ENCODE results near the gene EDAR. TPM values are rescaled to one million over a fixed set of nuclear protein-coding genes. Genes with fewer than 3 reads are reported as not detected.

The EDAR gene
- total RNA-seq, 8 experiments from 2014 or later = 0.05 to 1.00 (median 0.15) TPM

DNA sequence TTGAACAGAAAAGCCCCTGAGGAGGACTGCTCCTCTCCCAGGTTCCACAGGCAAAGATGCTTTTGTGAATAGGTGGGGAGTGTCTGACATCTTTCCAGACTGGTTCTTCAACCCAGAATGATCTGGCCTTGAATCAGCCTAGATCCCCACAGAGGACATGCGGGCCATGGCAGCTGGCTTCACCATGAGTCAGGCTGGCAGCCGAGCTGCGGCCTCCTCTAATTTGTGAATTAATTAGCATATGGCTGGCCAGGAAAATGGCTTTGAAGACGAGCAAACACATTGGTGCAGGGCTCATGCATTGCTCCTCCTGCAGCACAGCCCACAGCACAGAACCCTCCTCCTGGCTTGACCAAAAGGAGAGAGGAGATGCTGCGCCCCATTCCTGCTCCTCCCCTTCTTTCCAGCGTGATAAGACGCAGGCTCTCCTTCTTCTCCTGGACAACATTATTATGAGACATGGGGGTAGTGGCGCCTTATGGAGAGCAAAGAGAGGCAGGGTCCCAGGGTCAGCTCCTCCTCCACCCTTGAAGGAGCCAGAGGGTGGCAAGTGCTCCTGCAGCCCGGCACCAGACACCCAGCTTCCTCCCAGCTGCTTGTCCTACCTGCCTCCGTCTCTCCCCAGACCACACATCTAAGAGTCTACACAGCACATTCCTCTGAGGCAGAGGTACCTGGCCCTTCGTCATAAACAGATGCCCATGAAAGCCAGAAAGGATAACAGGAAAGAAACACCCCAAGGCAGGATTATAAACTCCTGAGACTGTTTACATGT is 66.7 kb downstream of the EDAR start:
- H3K27ac ChIP-seq = no peak overlapping the region
- peaks cover 7 to 11% of the 10 kb centered on the region in 2 donors for H3K4me1 ChIP-seq (replicated peaks in 1 of 2)
- ATAC-seq (replicated peaks in 6 of 8) = peak; percentile 59 to 96 (median 82)
- in situ Hi-C loops (cut with MboI; ENCODE audit: low pct_unique_long_range_greater_than_20kb in 2 of 9, low sequenced_read_pairs in 9 of 9, unreplicated experiment in 9 of 9) = loop anchor here in 1 of 9 experiments (25.0 kb wide), 1 partner anchor 190 kb away; no protein-coding TSS in a partner anchor
- no peak overlapping the region for H3K4me3 ChIP-seq
- 13 to 100% (median 49%) methylated on average over 1 to 6 of the region's 11 CpGs; no CpG with 5 or more reads in 2 of the 10 experiments for WGBS, 10 experiments

DNA sequence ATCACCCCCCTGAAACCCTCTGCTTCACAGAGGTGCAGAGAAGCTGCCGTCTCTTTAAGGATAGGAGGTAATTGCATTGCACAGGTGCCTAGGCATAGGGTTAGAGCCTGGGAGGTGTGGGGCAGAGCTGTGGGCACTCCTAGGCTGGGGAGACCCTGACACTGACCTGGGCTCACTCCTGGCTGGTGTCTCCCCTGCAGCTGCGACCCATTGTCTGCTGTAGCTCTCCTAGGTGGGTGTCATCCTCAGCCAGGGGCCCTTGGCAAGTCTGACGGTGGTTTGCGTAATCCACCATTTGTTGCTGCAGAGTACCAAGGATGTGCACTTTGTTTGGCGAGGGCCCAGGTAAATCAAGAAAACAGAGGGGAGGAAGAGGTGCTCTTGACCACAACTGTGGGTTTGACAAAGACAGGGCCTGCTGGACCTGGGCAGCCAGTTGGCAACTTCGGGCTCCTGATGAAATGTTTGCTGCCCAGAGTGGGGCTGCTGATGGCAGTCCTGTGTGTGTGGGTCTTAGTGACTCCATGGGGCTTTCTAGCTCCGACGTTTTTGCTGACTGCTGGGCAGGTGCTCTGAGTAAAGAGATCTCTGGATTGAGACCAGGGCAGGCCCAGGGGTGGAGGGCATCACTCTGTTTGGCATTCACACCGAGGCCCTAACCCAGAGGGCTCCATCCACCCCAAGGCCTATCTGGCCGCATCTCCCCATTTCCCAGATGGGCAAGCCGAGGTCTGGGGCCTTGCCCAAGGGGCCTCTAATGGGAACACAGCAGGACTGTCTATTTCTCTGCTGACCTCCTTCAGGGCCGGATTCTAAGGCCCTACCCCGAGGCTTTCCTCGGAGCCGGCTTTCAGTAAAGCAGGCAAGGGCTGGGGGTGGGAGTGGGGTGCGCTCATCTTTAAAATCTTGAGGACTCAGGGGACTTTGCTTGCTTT is 67.7 kb downstream of the EDAR start:
- Histone ChIP-seq H3K4me3 (no peak overlapping the region), H3K4me1 (replicated peaks in 1 of 2) (peaks cover 7 to 16% of the 10 kb centered on the region in 2 donors), H3K27ac (no peak overlapping the region)
- no peak for ATAC-seq (replicated peaks in 6 of 8)
- whole genome bisulfite sequencing, 10 experiments = 74 to 100% (median 82%) methylated on average over 1 to 8 of the region's 16 CpGs; no CpG with 5 or more reads in 4 of the 10 experiments
- in situ Hi-C loops (cut with MboI; ENCODE audit: low pct_unique_long_range_greater_than_20kb in 2 of 9, low sequenced_read_pairs in 9 of 9, unreplicated experiment in 9 of 9) = loop anchor here in 1 of 9 experiments (25.0 kb wide), 1 partner anchor 191 kb away; no protein-coding TSS in a partner anchor

DNA sequence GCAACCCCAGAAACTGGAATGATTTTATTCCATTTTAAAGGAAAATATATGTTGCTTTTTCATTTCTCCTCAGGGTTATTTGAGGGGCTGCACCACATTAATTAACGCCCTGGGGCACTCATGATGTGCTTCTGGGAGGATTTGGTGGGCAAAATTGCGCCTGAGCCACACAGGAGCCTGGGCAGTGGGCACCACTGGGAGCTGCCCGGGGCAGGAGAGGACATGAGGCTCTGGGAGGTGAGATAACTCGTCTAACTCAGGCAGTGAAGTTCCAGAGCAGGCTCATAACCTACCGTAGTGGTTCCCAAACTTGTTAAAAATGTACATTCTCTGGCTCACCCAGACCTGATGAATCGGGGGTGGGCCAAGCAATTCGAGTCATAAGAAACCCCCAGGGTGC is 68.3 kb downstream of the EDAR start:
- ATAC-seq (replicated peaks in 6 of 8) = no peak
- Histone ChIP-seq H3K4me1 (replicated peaks in 1 of 2) (peaks cover 7 to 16% of the 10 kb centered on the region in 2 donors), H3K4me3 (no peak overlapping the region), H3K27ac (no peak overlapping the region)
- 33 to 100% (median 57%) methylated on average over 2 to 4 of the region's 7 CpGs; no CpG with 5 or more reads in 6 of the 10 experiments for WGBS, 10 experiments
- in situ Hi-C loops (cut with MboI; ENCODE audit: low pct_unique_long_range_greater_than_20kb in 2 of 9, low sequenced_read_pairs in 9 of 9, unreplicated experiment in 9 of 9) = loop anchor here in 1 of 9 experiments (25.0 kb wide), 1 partner anchor 192 kb away; no protein-coding TSS in a partner anchor

DNA sequence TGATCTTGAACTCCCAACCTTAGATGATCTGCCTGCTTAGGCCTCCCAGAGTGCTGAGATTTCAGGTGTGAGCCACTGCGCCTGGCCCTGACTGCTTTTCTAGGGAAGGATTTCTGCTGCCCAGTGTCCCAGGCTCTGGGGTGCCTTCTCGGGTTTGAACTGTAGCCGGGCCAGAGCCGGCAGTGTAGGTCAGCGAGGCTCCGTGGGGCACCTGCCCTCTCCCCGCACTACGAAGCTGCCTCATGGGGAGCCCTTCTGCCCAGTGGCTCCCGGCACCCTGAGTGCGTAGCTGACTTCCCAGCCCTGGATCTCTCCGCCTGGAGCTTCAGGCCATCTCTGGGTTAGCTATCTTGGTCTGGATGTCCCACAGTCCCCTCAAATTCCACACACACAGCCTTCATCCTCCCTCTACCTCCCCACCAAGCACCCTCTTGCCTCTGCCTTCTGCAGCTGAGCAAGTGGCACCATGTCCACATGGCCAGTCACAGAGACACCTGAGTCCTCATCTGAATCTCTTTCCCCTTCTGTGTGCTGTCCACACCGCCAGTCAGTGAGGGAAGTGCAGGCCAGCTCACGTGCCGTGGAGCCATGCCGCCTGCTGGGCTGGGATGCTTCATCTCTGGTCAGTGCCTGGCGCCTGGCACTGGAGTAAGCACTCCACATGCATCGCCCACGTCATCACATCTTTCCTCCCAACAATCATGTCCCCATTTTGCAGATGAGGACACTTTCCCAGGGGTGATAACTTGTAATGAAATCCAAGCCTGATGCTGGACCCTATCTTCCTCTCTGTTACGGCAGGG is 69.2 kb downstream of the EDAR start:
- in situ Hi-C loops (cut with MboI; ENCODE audit: low pct_unique_long_range_greater_than_20kb in 2 of 9, low sequenced_read_pairs in 9 of 9, unreplicated experiment in 9 of 9) = loop anchor here in 1 of 9 experiments (25.0 kb wide), 1 partner anchor 193 kb away; no protein-coding TSS in a partner anchor
- no peak for ATAC-seq (replicated peaks in 6 of 8)
- Histone ChIP-seq H3K4me3 (no peak overlapping the region), H3K4me1 (replicated peaks in 1 of 2) (peaks cover 7 to 16% of the 10 kb centered on the region in 2 donors), H3K27ac (no peak overlapping the region)
- 60 to 100% (median 80%) methylated on average over 1 to 11 of the region's 19 CpGs; no CpG with 5 or more reads in 2 of the 10 experiments for WGBS, 10 experiments

DNA sequence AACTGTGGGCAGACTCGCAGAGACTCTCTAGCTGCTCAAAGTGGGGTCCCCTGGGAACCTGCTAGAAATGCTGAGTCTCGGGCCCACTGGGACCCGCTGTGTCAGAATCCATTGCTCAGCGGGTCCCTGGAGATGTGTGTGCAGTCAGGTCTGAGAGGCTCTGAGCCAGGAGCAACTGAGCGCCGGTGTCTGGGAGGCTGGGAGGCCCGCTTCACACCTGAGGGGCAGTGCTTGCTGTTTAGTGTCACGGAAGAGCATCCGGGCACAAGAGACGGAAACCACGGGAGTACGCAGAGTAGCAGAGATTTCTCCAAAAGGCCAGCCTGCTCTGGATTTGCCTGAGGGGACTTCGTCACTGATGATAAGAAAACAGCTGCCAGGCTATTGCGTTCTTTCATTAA is 70.1 kb downstream of the EDAR start:
- Histone ChIP-seq H3K27ac (no peak overlapping the region), H3K4me1 (replicated peaks in 1 of 2) (peaks cover 7 to 16% of the 10 kb centered on the region in 2 donors), H3K4me3 (no peak overlapping the region)
- ATAC-seq (replicated peaks in 6 of 8) = no peak
- in situ Hi-C loops (cut with MboI; ENCODE audit: low pct_unique_long_range_greater_than_20kb in 2 of 9, low sequenced_read_pairs in 9 of 9, unreplicated experiment in 9 of 9) = loop anchor here in 1 of 9 experiments (25.0 kb wide), 1 partner anchor 193 kb away; no protein-coding TSS in a partner anchor
- WGBS, 10 experiments = 80 to 100% (median 98%) methylated on average over 1 to 10 of the region's 14 CpGs; no CpG with 5 or more reads in 6 of the 10 experiments

DNA sequence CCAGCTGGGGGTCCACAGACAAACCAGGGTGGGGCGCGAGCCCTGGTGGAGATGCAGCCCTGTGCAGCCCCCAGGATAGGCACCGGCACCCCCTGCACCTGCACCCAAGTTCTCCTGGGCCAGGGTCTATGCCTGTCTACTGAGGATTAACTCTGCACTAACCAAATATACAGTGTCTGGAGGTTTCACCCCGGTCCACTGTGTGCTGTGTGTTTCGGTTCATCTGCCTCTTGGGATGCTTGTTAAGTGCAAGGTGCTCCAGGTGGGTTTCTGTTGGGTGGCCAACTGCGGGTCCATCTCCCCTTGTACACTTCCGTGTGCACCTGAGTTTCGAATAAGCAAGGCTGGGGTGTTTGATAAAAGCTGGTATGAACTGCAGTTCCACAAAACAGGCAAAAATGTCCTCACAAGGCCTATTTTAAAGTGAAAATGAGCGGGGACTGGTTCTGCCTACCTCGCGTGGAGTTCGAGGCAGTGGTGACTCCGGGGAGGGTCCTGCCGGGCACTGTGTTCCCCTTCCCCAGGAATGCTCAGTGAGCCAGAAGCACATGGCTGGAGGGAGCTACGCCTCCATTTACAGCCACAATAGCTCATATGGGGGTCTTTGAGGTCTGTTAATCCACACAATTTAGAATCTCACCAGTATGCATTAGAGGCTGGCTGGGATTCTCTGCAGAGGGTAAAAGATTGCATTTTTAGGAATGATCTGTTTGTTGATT is 70.7 kb downstream of the EDAR start:
- 24 to 100% (median 83%) methylated on average over 1 to 10 of the region's 15 CpGs; no CpG with 5 or more reads in 3 of the 10 experiments for WGBS, 10 experiments
- no peak for ATAC-seq (replicated peaks in 6 of 8)
- in situ Hi-C loops (cut with MboI; ENCODE audit: low pct_unique_long_range_greater_than_20kb in 2 of 9, low sequenced_read_pairs in 9 of 9, unreplicated experiment in 9 of 9) = loop anchor here in 1 of 9 experiments (25.0 kb wide), 1 partner anchor 194 kb away; no protein-coding TSS in a partner anchor
- H3K27ac ChIP-seq = no peak overlapping the region
- no peak overlapping the region for H3K4me3 ChIP-seq
- peaks cover 7 to 16% of the 10 kb centered on the region in 2 donors for H3K4me1 ChIP-seq (replicated peaks in 1 of 2)

DNA sequence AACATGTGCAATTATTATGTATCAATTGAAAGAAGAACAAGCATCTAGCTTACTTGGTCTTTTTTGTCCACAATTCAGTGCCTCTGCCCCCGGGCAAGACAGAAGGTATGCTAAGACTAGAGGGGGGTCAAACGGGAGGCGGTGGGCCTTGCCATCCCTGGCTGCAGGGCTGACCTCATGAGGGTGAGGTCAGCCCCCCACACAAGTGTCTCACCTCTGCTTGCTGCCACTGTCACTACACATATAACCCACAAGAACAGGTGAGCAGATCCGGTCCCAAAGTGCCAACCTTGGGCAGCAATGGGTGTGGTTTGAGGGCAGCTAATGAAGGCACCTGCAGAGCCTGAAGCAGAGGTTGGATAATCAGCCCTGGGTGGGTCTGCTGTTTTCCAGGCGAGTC is 71.5 kb downstream of the EDAR start:
- no peak overlapping the region for H3K4me3 ChIP-seq
- H3K27ac ChIP-seq = no peak overlapping the region
- ATAC-seq (replicated peaks in 6 of 8) = no peak
- H3K4me1 ChIP-seq (replicated peaks in 1 of 2) = peaks cover 7 to 16% of the 10 kb centered on the region in 2 donors
- in situ Hi-C loops (cut with MboI; ENCODE audit: low pct_unique_long_range_greater_than_20kb in 2 of 9, low sequenced_read_pairs in 9 of 9, unreplicated experiment in 9 of 9) = loop anchor here in 1 of 9 experiments (25.0 kb wide), 1 partner anchor 195 kb away; no protein-coding TSS in a partner anchor
- 60 to 94% (median 76%) methylated on average over 1 to 5 of the region's 5 CpGs; no CpG with 5 or more reads in 4 of the 10 experiments for WGBS, 10 experiments

DNA sequence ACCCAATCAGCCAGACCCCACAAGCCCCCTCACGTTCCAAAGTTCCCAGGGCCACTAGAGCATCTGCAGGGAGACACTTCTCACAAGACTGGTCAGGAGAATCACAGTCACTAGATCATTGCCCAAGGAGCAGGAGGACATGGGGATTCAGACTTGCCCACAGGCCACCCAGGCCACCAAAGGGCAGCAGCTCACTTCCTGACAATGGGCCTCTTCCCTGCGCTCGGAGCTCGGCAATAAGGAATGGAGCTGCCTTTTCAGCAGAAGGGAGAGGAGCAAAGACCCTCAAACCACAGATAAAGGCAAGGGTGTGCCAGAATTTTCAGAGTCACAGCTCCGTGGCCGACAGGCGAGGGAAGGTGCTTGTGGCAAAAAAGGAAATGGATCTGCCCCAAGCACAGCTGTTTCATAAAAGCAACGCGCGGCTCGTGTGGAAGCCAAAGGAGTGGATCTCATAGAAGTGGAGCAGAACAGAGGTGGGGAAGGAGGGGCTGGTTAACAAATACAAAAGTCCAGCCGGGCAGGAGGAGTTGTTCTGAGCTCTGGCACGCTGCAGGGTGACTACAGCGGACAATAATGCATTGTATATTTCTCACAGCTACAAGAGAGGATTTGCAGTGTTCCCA is 72.1 kb downstream of the EDAR start:
- 14 to 76% (median 45%) methylated on average over 1 to 8 of the region's 14 CpGs; no CpG with 5 or more reads in 2 of the 10 experiments for WGBS, 10 experiments
- peak; percentile 41 to 84 (median 78) for ATAC-seq (replicated peaks in 6 of 8)
- Histone ChIP-seq H3K4me1 (replicated peaks in 1 of 2) (peaks cover 2 to 9% of the 10 kb centered on the region in 2 donors), H3K27ac (no peak overlapping the region), H3K4me3 (no peak overlapping the region)
- in situ Hi-C loops (cut with MboI; ENCODE audit: low pct_unique_long_range_greater_than_20kb in 2 of 9, low sequenced_read_pairs in 9 of 9, unreplicated experiment in 9 of 9) = loop anchor here in 1 of 9 experiments (25.0 kb wide), 1 partner anchor 195 kb away; no protein-coding TSS in a partner anchor

DNA sequence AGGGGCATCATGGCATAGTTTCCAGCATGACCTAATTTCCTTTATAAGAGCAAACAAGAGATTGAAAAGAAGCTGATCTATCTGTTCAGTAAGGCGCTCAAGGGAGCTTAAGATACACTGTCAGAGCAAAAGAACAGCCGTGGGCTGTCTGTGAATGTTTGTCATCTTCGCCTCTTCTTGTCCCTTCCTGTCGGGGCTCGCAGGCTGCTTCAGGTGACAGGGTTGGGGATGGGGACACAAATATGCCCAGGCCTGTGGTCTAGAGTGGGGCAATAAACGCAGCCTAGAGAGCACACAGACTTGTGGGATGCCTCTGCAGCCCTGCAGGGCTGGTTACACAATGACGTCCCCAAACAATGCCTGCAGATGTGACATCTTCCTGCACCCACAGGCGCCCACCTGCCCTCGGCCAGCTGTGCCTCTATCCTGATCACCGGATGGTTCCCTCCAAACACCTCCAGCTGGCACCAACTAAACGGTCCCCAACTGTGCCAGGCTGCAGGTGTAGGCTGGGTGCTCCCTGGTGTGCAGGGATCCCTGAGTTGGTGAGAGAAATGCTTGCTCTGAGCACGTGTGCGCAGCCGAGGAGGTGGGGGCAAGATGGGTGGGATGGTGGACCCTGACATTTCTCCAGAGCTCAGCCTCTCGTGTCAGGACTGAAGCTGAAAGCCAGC is 72.8 kb downstream of the EDAR start:
- in situ Hi-C loops (cut with MboI; ENCODE audit: low pct_unique_long_range_greater_than_20kb in 2 of 9, low sequenced_read_pairs in 9 of 9, unreplicated experiment in 9 of 9) = loop anchor here in 1 of 9 experiments (25.0 kb wide), 1 partner anchor 196 kb away; no protein-coding TSS in a partner anchor
- Histone ChIP-seq H3K27ac (no peak overlapping the region), H3K4me3 (no peak overlapping the region), H3K4me1 (replicated peaks in 1 of 2) (peaks cover 2 to 9% of the 10 kb centered on the region in 2 donors)
- ATAC-seq (replicated peaks in 6 of 8) = no peak
- 35 to 100% (median 80%) methylated on average over 2 to 9 of the region's 15 CpGs; no CpG with 5 or more reads in 2 of the 10 experiments for WGBS, 10 experiments

DNA sequence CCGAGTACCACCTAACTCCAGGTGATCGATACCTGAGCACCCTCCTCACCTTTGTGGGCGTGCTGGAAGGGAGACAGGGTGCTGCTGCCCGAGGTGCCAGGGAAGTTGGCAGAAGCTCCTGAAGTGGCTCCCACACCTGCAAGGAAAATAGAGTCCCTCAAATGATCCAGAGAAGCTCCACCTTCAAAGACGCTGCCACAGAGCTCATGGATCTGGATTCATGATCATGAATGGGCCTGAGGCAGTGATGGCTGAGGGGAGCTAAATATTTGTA is 76.5 kb downstream of the EDAR start:
- WGBS, 10 experiments = 11 to 92% (median 70%) methylated on average over 2 to 5 of the region's 5 CpGs; no CpG with 5 or more reads in 3 of the 10 experiments
- in situ Hi-C loops (cut with MboI; ENCODE audit: low pct_unique_long_range_greater_than_20kb in 2 of 9, low sequenced_read_pairs in 9 of 9, unreplicated experiment in 9 of 9) = loop anchor here in 1 of 9 experiments (25.0 kb wide), 1 partner anchor 200 kb away; no protein-coding TSS in a partner anchor
- Histone ChIP-seq H3K27ac (no peak overlapping the region), H3K4me1 (replicated peaks in 1 of 2) (peaks cover 2 to 5% of the 10 kb centered on the region in 2 donors), H3K4me3 (no peak overlapping the region)
- ATAC-seq (replicated peaks in 6 of 8) = no peak

All from motor neuron (in vitro differentiated cells).